Peyer's patch (tissue), 4 donors: Measurements from ENCODE around the gene LTO1. TPM values are rescaled to one million over a fixed set of nuclear protein-coding genes. Genes with fewer than 3 reads are reported as not detected.
A peak's percentile ranks its signal among the peaks of the same experiment; 100 is the strongest.

Experiments used
- DNase-seq, 3 donors: peaks; one replicate each; pipeline ENCODE4 v3.0.0-alpha.2; 2017 to 2019
- H3K27ac ChIP-seq, 4 donors: fragments of 200-600 bp; sonication (generic); one replicate each; pipeline ENCODE4 v1.5.1; 2016 to 2019
- H3K27me3 ChIP-seq, 2 donors: fragments of 200-600 bp; sonication (generic); one replicate each; pipeline ENCODE4 v1.5.1; 2019
- H3K36me3 ChIP-seq, 3 donors: fragments of 200-600 bp; sonication (generic); one replicate each; pipeline ENCODE4 v1.5.1; 2016 to 2019
- H3K4me1 ChIP-seq, 4 donors: fragments of 200-600 bp; sonication (generic); one replicate each; pipeline ENCODE4 v1.5.1; 2016 to 2019
- H3K4me3 ChIP-seq, 4 donors: fragments of 200-600 bp; sonication (generic); 1 replicate in 3 of 4; 2 replicates in 1 of 4; pipeline ENCODE4 v1.5.1; 2016 to 2019; ENCODE audit warnings: mild to moderate bottlenecking in 1 of 4
- H3K9me3 ChIP-seq, 4 donors: fragments of 200-600 bp; sonication (generic); one replicate each; pipeline ENCODE4 v1.5.1; 2016 to 2019; ENCODE audit warnings: mild to moderate bottlenecking in 1 of 4
- CTCF ChIP-seq, 6 experiments: fragments of 450-650 bp in 4 of 6; fragments of 200-600 bp in 2 of 6; sonication (generic) in 1 of 6; IDR thresholded peaks; one replicate each; pipeline ENCODE4 v1.5.1; 2017 to 2019; ENCODE audit warnings: antibody characterized with exemption in 6 of 6, mild to moderate bottlenecking in 3 of 6, moderate library complexity in 1 of 6
- POLR2A ChIP-seq, 2 donors: fragments of 450-650 bp; IDR thresholded peaks; one replicate each; pipeline ENCODE4 v1.5.1; 2017; ENCODE audit warnings: antibody characterized with exemption in 2 of 2, mild to moderate bottlenecking in 2 of 2, moderate library complexity in 2 of 2
- total RNA-seq, 4 donors: library from RNA; depleted of rRNA; stranded (reverse); fragments of >200 nt; gene quantifications; one replicate each; pipeline ENCODE4 v1.1.0, GENCODE V29; 2016

Gene LTO1
- total RNA-seq, 4 donors from 2014 or later, result 22.1 to 50.3 (median 36.6) TPM

- H3K4me3 ChIP-seq, result no peak overlapping the region
- no peaks in the 10 kb centered on the region for H3K9me3 ChIP-seq
- no peak for DNase-seq
- TF ChIP-seq CTCF (IDR thresholded peaks at IDR 0.05) (no peak), POLR2A (IDR thresholded peaks at IDR 0.05) (no peak)
- no peaks in the 10 kb centered on the region for H3K27me3 ChIP-seq
- no peak overlapping the region for H3K27ac ChIP-seq
- peaks cover 0 to 50% (median 0%) of the 10 kb centered on the region in 3 donors for H3K36me3 ChIP-seq
- H3K4me1 ChIP-seq, result peaks cover 0 to 4% (median 0%) of the 10 kb centered on the region in 4 donors
Measured at GRCh38 chr11:69665669-69666068, 9.5 kb downstream of the LTO1 start.

GRCh38 chr11:69664901-69665300, 10.3 kb downstream of the LTO1 start:
- H3K36me3 ChIP-seq, result peaks cover 0 to 46% (median 0%) of the 10 kb centered on the region in 3 donors
- DNase-seq, result peak in 1 of 3 donors; percentile 22
- TF ChIP-seq POLR2A (IDR thresholded peaks at IDR 0.05) (no peak), CTCF (IDR thresholded peaks at IDR 0.05) (no peak)
- H3K4me3 ChIP-seq, result no peak overlapping the region
- H3K4me1 ChIP-seq, result peaks cover 0 to under 1% (median 0%) of the 10 kb centered on the region in 4 donors
- no peaks in the 10 kb centered on the region for H3K27me3 ChIP-seq
- no peak overlapping the region for H3K27ac ChIP-seq
- no peaks in the 10 kb centered on the region for H3K9me3 ChIP-seq

GRCh38 chr11:69664103-69664775, 10.9 kb downstream of the LTO1 start:
- Histone ChIP-seq H3K36me3 (peaks cover 0 to 41% (median 0%) of the 10 kb centered on the region in 3 donors), H3K27ac (no peak overlapping the region), H3K4me1 (no peaks in the 10 kb centered on the region), H3K9me3 (no peaks in the 10 kb centered on the region), H3K27me3 (no peaks in the 10 kb centered on the region), H3K4me3 (no peak overlapping the region)
- DNase-seq, result peak in 1 of 3 donors; percentile 24
- no peak for TF ChIP-seq CTCF (IDR thresholded peaks at IDR 0.05)
- TF ChIP-seq POLR2A (IDR thresholded peaks at IDR 0.05), result no peak

GRCh38 chr11:69663326-69663725, 11.8 kb downstream of the LTO1 start:
- Histone ChIP-seq H3K4me1 (no peaks in the 10 kb centered on the region), H3K4me3 (no peak overlapping the region), H3K27me3 (no peaks in the 10 kb centered on the region), H3K36me3 (peaks cover 0 to 39% (median 0%) of the 10 kb centered on the region in 3 donors), H3K27ac (no peak overlapping the region), H3K9me3 (no peaks in the 10 kb centered on the region)
- DNase-seq, result no peak
- TF ChIP-seq POLR2A (IDR thresholded peaks at IDR 0.05) (no peak), CTCF (IDR thresholded peaks at IDR 0.05) (no peak)

- H3K4me1 ChIP-seq, result no peaks in the 10 kb centered on the region
- peak in 1 of 3 donors; percentile 26 for DNase-seq
- no peak overlapping the region for H3K4me3 ChIP-seq
- H3K9me3 ChIP-seq, result no peaks in the 10 kb centered on the region
- H3K27ac ChIP-seq, result no peak overlapping the region
- TF ChIP-seq CTCF (IDR thresholded peaks at IDR 0.05) (no peak), POLR2A (IDR thresholded peaks at IDR 0.05) (no peak)
- H3K36me3 ChIP-seq, result peaks cover 0 to 37% (median 0%) of the 10 kb centered on the region in 3 donors
- H3K27me3 ChIP-seq, result no peaks in the 10 kb centered on the region
Measured at GRCh38 chr11:69662806-69663205, 12.3 kb downstream of the LTO1 start.
